Muscle of arm (tissue), 12 donors: ENCODE measurements around the gene NCAPD2. TPM values are rescaled to one million over a fixed set of nuclear protein-coding genes. Genes with fewer than 3 reads are reported as not detected.
"Not testable (repeated sequence)": the region's sequence is repeated elsewhere in the genome, so short reads cannot be mapped to it uniquely, and the experiment has no call there.

Source experiments
- DNase-seq: peaks from one replicate; pipeline ENCODE4 v3.0.0-alpha.2; 2013
- polyA plus RNA-seq, 12 donors: library from polyadenylated mRNA; unstranded; fragments of 120-200 nt; gene quantifications; one replicate each; pipeline ENCODE4 v1.2.1, GENCODE V29; 2013; ENCODE audit not compliant: insufficient read length in 12 of 12

Gene NCAPD2
- polyA plus RNA-seq, 12 donors = 28.7 to 53.7 (median 41.5) TPM; not detected in 1

- DNase-seq = no peak
Observed at GRCh38 chr12:6461401-6462233, 32.3 kb upstream of the NCAPD2 start.

DNA sequence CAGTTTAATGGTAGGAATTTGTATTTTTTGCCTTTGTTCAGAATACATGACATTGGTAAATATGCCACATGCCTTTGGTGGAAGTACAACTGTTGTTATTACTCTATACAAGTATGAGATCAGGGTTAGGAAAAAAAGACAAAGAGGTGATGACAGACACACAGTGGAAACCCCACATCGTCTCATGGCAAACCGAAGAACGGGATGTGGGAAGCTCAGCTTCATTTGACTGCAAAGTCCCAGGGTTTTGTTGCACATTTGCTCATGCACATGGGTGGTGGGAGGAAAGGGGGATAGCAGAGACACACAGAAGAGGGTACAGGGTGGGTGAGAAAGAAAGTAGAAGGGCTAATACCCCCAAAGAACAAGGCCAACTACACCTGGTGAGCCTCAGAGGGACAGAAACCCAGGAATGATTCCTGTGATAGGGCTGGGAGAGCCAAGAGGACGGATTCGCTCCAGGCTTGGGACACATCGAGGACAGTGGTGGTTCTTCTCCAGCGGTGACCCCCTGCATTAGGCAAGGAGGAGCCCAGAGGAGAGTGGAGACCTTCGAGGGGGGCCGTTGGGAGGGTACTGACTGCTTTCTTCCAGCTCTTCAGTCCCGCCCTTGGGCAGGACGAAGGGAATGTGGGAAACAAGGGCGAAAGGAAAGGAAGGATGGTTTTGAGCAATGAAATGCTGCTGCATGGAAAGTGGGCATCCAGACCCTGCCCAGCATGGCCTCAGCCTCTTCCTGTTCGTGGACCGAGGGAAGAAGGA, 31.5 kb upstream of the NCAPD2 start:
- DNase-seq = no peak

GRCh38 chr12:6463216-6463615, 30.7 kb upstream of the NCAPD2 start:
- DNase-seq = no peak

DNA sequence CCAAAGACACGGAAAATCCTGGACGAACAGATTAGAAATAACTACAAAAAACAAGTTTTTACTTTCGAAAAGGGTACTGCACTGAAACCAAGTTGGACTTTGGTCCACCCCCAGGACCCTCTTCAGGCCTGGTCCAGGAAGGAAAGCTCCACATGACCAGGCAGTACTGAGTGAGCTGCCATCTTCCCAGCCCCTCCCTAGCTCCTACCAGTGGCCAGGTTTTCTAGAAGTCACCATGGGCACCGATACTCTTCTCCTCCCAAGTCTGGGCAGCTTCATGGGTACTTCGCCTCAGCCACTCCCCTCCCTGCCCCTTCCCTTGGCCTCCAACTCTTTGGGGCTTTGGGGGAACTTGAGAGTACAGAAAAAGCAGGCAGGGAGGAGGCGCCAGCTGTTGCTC, 30.0 kb upstream of the NCAPD2 start:
- DNase-seq = no peak

DNA sequence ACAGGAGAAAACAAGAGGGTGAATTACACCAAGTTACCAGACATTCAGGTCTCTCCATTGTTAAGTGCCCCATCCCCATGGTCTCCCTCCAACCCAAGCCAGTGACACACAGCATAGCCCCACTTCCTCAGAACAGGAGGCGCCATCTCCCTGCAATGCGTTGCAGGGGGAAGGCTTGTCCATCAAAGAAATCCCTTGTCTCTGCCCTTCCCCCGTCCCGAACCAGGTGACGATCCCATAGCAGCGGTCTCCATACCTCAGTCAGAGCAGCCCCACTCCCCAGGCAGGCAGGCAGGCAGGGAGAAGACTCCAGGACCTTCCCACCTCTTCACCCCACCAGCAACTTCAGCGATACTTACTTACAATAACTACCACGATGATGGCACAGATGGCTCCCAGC, 29.4 kb upstream of the NCAPD2 start:
- DNase-seq = no peak

DNA sequence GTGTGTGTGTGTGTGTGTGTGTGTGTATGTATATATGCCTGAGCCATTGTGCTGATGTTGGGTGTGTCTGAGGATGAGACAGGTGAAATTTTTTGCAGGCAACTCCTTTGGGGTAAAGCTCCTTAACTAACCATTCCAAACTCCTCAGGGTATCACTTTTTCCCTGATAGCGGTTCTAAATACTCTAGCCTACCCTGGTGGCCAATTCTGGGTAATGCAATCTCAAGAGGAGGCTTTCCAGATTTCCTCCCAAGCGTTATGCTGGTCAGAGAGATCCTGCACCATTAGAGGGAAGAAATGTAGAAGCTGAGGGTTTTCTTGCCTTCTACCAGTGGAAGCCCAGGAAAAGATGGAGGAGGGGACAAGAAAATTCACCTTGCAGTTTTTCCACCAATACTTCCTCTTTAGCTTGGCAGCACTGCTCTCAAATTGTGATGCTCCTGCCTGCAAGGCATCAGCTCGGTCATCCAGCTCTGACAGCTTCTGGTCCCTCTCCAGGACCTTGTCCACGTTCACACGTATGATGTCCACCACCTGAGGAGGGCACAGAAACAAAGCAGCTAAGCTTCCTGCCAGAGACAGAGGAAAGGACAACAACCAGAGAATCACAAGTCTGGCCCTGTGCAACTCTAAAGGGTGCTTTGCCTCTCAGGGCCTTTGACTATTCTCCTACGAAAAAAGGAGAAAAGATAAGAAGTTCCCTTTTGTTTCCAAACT, 28.3 kb upstream of the NCAPD2 start:
- DNase-seq = peak; percentile 71

DNA sequence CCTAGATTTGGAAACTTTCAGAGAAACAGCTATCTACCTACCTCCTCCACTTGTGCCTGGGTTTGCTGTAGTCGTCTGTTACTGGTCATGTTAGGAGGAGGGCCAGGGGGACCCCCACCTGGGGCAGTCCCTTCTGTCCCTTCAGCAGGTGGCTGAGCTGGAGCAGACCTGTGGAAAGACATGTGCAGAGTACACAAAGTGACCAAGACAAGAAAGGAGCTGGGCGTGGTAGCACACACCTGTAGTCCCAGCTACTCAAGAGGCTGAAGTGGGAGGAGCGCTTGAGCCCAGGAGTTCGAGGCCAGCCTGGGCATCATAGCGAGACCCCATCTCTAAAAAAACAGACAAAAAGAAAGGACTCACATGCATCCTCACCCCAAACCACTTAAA, 27.7 kb upstream of the NCAPD2 start:
- no peak for DNase-seq

DNA sequence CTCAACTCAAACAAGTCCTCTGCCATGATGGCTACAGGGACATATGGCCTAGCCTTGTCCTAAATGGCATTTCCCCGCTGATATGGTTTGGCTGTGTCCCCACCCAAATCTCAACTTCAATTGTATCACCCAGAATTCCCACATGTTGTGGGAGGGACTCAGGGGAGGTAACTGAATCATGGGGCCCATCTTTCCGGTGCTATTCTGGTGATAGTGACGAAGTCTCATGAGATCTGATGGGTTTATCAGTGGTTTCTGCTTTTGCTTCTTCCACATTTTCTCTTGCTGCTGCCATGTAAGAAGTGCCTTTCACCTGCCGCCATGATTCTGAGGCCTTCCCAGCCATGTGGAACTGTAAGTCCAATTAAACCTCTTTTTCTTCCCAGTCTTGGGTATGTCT, 27.2 kb upstream of the NCAPD2 start:
- DNase-seq = not testable (repeated sequence)

DNA sequence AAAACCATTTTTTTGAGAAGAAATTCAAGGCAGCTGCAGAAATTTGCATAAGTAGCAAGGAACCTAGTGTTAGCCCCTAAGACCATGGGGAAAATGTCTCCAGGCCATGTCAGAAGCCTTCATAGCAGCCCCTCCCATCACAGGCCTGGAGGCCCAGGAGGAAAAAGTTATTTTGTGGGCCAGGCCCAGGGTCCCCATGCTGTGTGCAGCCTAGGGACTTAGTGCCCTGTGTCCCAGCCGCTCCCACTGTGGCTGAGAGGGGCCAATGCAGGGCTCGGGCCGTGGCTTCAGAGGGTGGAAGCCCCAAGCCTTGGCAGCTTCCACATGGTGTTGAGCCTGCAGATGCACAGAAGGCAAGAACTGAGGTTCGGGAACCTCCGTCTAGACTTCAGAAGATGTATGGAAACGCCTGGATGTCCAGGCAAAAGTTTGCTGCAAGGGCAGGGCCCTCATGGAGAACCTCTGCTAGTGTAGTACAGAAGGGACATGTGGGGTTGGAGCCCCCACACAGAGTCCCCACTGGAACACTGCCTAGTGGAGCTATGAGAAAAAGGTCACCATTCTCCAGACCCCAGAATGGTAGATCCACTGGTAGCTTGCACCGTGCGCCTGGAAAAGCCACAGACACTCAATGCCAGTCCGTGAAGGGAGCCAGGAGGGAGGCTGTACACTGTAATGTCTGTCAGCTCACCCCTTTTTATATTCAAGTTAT, 26.2 kb upstream of the NCAPD2 start:
- DNase-seq = not testable (repeated sequence)

DNA sequence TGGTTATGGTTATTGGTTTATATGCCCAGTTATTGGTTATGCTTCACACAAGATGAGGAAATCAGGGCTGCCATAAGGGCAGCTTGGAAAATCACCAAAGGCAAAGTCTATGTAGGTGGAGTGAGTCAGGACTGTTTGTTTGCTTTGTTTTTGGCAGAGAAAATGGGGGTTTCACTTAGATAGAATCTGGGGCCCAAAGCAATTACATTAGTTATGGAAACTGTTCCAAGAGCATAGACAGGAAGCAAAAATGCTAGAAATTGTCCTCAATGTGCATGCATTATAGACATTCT, 25.7 kb upstream of the NCAPD2 start:
- DNase-seq = no peak

DNA sequence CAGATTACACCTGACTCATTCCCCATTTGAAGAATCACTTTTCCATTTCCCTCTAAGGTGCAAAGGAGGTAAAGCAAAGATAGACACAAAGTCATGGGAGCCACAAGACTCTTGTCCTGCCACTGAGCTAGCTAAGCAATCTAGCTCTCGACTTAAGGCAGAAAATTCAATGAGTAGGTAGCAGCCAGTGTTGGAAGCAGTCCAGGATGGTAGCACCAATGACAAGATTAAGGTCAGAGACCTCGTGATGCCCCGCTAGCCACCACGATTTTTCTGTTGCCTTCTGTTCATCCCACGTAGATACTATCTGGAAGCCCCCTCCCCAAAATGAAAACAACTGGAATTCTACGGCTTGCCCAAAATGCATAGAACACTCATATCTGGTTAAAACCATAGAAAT, 24.8 kb upstream of the NCAPD2 start:
- no peak for DNase-seq

DNA sequence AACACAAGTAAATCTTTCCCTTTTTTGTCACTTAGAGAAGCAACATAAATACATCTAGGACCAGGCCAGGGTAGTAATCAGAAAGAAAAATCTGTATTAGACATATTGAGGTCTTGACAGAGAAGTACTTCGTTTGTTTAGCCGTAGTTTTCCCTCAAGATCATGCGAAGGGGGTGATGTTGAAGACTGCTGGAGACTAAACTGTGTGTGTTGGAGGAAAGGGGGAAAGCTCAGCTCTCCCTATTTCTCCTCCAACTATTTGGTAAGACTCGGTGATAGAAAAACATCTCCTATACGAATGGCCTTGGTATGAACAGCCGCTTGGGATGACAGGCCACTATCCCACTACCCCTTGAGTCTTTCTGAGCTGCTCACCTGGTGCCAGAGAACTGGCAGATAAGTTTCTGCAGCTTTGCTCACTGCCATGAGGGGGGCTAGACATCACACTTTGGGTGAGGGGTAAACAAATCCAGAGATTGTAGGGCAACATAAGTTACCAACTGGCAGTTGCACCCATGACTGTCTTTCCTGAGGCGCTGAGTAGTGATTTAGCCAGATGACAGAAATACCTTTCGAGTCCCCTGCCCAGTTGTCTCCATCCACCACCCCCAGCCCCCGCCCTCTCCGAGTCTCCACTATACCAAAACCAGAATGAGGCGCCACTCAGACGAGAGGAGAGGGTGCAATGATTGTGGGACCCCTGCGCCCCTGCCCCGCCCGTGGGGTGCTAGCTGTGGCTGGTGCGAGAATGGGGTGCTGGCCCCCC, 24.1 kb upstream of the NCAPD2 start:
- DNase-seq = no peak

GRCh38 chr12:6470375-6471163, 23.3 kb upstream of the NCAPD2 start, which contains the start of gene VAMP1:
Gene VAMP1 (minus strand): TSS chr12:6470677. CDS start chr12:6470531, 146 bp downstream.
- peak; percentile 97 for DNase-seq

- DNase-seq = no peak
Observed at GRCh38 chr12:6471989-6472360, 21.9 kb upstream of the NCAPD2 start.

DNA sequence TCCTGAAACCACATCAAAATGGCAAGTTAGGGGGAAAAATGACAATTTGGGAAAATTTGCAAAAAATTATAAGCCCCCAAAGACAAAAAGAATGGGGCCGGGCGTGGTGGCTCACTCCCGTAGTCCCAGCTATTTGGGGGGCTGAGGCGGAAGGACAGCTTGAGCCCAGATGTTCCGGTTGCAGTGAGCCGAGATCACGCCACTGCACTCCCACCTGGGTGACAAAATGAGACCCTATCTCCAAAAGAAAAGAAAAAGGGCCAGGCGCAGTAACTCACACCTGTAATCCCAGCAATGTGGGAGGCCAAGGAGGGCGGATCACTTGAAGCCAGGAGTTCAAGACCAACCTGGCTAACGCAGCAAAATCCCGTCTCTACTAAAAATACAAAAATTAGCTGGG, 21.4 kb upstream of the NCAPD2 start:
- DNase-seq = no peak

- DNase-seq = not testable (repeated sequence)
Observed at GRCh38 chr12:6475233-6475975, 18.5 kb upstream of the NCAPD2 start.

GRCh38 chr12:6476489-6476888, 17.4 kb upstream of the NCAPD2 start:
- no peak for DNase-seq

DNA sequence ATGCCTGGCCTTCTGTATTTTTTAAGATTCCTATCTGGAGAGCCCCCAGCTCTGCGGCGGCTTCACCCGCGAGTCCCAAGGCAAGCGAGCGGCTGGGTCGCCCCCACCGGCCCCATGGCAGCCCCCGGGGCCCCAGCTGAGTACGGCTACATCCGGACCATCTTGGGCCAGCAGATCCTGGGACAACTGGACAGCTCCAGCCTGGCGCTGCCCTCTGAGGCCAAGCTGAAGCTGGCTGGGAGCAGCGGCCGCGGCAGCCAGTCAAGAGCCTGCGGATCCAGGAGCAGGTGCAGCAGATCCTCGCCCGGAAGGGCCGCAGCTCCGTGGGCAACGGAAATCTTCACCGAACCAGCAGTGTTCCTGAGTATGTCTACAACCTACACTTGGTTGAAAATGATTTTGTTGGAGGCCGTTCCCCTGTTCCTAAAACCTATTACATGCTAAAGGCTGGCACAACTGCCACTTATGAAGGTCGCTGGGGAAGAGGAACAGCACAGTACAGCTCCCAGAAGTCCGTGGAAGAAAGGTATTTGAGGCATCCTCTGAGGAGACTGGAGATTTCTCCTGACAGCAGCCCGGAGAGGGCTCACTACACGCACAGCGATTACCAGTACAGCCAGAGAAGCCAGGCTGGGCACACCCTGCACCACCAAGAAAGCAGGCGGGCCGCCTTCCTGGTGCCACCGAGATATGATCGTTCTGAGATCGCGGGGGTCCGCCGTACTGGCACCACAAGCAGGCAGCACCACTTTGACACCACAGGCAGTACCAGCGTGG, 16.1 kb upstream of the NCAPD2 start:
- not testable (repeated sequence) for DNase-seq

GRCh38 chr12:6478416-6478815, 15.5 kb upstream of the NCAPD2 start:
- no peak for DNase-seq
